HFF-Myc (cell line): ENCODE data around the gene RNF150.
A peak's percentile ranks its signal among the peaks of the same experiment; 100 is the strongest.

Source experiments
- DNase-seq: peaks from one replicate; pipeline ENCODE4 v3.0.0-alpha.2; 2011; ENCODE audit warnings: low read depth; ENCODE audit errors: extremely low read depth
- H3K4me3 ChIP-seq: replicated peaks from 2 replicates; pipeline ENCODE4 v1.5.1; 2011; ENCODE audit warnings: low read depth, mild to moderate bottlenecking, control low read depth, low read length
- TF ChIP-seq, protein P1 (sequence below): IDR thresholded peaks from 2 replicates; pipeline ENCODE4 v1.5.1; 2012; ENCODE audit warnings: mild to moderate bottlenecking, low read depth, low read length, control low read depth; ENCODE audit errors: missing control alignments

RNF150 gene

DNA sequence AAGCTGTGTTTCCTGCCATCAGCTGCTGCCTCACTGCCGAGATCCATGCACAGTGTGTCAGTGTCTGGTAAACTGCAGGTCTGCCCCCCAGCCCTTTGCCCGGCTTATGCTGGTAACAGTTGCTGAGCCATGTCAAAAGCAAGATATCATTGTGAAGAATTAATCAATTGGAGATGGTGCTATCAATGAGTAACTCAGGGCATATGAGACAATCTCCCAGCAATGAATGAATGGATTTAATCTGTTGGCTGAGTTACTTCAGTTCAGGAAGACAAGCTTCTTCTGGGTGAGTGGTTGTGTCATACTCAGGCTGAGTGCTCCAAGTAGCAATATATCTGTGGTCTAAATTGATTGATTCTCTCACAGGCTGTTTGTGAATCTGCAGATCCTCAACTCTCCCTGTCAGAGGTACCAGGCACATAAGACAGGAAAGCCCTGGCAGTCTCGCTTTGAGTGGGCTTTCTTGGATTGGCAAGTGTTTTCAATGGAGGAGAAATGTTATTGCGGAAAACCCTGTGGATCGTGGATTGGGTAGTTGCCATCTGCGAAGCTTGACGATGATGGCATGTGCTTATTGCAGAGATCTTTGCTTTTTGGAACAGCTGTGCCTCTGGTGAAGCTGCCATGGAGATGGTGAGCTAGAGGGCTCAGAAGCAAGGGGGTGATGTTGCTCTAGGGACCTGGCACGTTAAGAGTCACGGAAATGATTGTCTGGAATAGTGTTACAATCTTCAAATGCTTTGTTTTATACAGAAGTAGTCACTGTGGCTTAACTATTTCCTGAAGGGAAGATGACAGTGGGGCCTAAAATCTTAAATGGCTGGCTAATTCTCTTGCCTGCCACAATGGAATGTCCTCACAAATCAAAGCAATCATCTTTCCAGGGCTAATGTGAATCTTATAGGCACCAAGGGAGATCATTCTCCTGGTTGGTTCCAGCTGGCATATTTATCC, 229.5 kb downstream of the RNF150 start:
- TF ChIP-seq, protein P1, sequence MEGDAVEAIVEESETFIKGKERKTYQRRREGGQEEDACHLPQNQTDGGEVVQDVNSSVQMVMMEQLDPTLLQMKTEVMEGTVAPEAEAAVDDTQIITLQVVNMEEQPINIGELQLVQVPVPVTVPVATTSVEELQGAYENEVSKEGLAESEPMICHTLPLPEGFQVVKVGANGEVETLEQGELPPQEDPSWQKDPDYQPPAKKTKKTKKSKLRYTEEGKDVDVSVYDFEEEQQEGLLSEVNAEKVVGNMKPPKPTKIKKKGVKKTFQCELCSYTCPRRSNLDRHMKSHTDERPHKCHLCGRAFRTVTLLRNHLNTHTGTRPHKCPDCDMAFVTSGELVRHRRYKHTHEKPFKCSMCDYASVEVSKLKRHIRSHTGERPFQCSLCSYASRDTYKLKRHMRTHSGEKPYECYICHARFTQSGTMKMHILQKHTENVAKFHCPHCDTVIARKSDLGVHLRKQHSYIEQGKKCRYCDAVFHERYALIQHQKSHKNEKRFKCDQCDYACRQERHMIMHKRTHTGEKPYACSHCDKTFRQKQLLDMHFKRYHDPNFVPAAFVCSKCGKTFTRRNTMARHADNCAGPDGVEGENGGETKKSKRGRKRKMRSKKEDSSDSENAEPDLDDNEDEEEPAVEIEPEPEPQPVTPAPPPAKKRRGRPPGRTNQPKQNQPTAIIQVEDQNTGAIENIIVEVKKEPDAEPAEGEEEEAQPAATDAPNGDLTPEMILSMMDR, result no peak
- H3K4me3 ChIP-seq, result no peak overlapping the region
- DNase-seq, result no peak

DNA sequence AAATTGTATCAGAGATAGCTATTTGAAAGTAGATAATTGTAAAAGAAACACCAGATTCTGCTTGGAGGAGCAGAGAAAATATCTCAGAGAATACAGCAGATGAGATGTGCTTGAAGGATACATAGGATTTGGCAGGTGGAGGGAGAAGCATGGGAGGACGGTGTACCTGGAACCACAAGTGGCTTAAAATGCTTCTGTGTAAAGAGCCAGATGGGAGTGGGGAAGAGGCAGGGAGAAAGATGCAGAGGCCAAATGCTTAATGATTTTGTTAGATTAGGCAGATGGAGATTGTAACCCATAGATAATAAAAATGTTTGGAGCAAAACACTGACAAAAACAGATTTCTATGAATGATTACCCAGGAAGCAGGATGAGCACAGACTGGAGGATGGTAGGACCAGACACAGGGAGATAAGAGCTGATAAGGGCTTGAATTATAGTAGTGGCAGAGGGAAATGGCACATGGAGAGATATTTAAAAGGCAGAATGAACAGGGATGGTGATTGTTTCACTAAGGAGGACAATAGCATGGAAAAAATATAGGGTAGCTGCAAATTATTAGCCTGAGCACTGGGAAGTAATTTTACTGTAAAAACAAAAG, 231.4 kb downstream of the RNF150 start:
- H3K4me3 ChIP-seq, result no peak overlapping the region
- TF ChIP-seq, protein P1, result no peak
- no peak for DNase-seq

DNA sequence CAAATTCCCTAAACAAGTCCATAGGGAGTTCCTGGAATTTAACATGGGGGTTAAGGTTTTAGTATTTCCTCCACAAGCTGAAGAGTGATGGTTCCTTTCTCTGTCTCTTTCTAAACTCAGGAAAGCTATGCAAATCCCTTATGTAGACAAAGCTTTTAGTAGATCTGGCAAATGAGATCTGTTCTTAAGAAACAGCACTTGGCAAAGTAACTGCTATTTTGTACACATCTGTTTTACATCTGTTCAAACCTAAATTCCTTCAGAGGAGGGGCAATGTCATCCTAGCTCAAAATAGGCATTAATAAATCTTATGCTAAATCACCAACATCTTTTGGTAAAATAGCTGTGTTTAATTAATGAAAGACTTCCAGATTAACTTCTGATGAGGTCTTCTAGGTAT, 239.3 kb downstream of the RNF150 start:
- DNase-seq, result peak; percentile 86
- TF ChIP-seq, protein P1, result no peak
- H3K4me3 ChIP-seq, result no peak overlapping the region

DNA sequence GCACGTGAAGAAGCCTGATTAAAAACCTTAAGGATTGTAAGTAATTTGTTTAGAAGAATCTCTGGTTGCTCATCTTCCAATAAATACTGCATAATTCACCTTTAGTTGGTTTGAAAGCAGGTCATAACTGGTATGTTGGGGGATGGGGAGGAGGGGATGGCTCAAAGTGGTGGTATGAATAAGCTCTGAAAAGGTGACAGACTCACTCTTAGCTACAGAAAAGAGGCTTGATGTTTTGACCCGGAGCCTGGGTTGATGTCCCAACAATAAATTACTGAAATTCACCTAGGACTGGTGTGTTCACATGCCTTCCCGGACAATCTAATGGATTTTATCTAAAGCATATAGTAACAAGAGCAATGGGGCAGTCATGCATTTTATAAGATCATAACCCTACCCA, 245.2 kb downstream of the RNF150 start:
- TF ChIP-seq, protein P1, result no peak
- DNase-seq, result no peak
- no peak overlapping the region for H3K4me3 ChIP-seq

DNA sequence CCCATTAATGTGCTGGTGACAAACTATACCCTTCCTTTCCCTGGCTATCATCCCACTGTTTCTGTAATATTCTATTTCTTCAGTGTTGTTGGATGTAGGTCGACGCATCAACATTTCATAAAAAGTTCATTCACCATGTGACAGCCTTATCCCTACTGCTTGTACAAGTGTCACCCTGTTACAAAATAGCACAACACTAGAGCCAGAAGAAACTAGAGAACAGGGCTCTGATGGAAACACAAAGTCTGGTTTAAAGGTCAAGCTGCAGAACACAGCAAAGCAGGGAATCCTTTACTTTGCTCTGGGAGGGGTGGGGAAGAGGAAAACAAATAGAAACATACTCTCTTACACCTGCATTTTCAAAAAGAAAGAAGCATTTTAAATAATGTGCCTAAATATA, 245.8 kb downstream of the RNF150 start:
- no peak for DNase-seq
- TF ChIP-seq, protein P1, result no peak
- no peak overlapping the region for H3K4me3 ChIP-seq

DNA sequence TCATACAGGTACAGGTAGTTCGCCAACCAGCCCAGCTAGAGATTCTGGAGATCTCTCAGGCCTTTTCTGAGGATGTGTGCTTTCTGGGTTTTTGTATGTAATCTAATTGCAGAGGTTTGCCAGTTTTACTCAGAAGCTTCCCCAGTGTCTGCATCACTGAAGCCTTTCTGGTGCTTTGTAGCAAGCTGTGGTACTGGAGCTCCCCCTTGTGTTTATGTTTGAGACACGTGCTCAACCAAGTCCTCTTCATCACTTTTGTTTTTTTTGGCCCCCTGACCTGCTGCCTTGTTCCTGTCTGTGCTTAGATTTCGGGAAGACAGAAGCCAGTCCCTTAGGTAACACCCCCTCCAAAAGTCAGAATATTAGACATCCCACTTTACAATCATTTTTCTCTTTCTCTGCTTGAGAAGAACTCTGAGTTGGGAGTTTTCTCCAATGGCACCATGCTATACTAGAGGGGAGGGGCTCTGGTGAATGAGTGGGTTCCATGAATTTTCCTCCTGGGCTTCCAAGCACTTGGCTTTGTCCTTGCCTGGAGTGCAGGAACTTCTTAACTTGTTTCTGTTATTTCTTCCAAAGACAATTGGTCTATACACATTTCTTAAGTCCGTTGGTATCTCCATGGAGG, 248.7 kb downstream of the RNF150 start:
- TF ChIP-seq, protein P1, result peak; percentile 70
- H3K4me3 ChIP-seq, result no peak overlapping the region
- DNase-seq, result peak; percentile 73
